Pancreas (tissue), 10 donors: ENCODE results near the gene ITGB2. TPM values are rescaled to one million over a fixed set of nuclear protein-coding genes. Genes with fewer than 3 reads are reported as not detected.

ENCODE experiments used
- ATAC-seq, 4 donors: fragments of 200-7000 bp; cut with Tn5 transposase; one replicate each; pipeline versions ENCODE4 v1.8.0 to v1.9.1; 2020; ENCODE audit warnings: mild to moderate bottlenecking in 4 of 4, moderate library complexity in 4 of 4
- DNase-seq, 6 donors: peaks; one replicate each; pipeline ENCODE4 v3.0.0-alpha.2; 2020
- FAIRE-seq: peaks from 2 replicates; lab custom pipeline; 2012; peaks lifted over from hg19 to GRCh38; lab: Jason Lieb, UNC
- H3K27ac ChIP-seq, 4 donors: fragments of 200-600 bp; sonication (generic); 1 replicate in 3 of 4; 2 replicates in 1 of 4; pipeline versions ENCODE4 v1.5.0 to v1.8.0; 2020
- H3K27me3 ChIP-seq, 4 donors: fragments of 200-600 bp; one replicate each; pipeline ENCODE4 v1.8.0; 2021
- H3K36me3 ChIP-seq, 3 donors: fragments of 200-600 bp; sonication (generic) in 1 of 3; one replicate each; pipeline versions ENCODE4 v1.5.0 to v1.8.0; 2020 to 2021
- H3K4me1 ChIP-seq, 3 donors: fragments of 200-600 bp; one replicate each; pipeline ENCODE4 v1.8.0; 2021
- H3K4me3 ChIP-seq, 4 donors: fragments of 200-600 bp; sonication (generic) in 2 of 4; one replicate each; pipeline versions ENCODE4 v1.5.0 to v1.8.0; 2020 to 2021
- H3K9me3 ChIP-seq, 4 donors: fragments of 200-600 bp; one replicate each; pipeline ENCODE4 v1.8.0; 2021
- CTCF ChIP-seq, 4 donors: fragments of 200-600 bp; sonication (generic) in 3 of 4; IDR thresholded peaks; one replicate each; pipeline versions ENCODE4 v1.5.0 to v1.8.0; 2021; ENCODE audit warnings: antibody characterized with exemption in 4 of 4
- WGBS, 2 donors: extraction: QIAGEN DNeasy Blood & Tissue Kit; methylation state at CpG; one replicate each; pipeline ENCODE4 v1.1.7; 2013; 5-methylcytosine and 5-hydroxymethylcytosine counted together
- intact Hi-C, 3 donors: fragments of 100-400 bp; cut with DNase I; formaldehyde crosslinking; loops; one replicate each; pipeline versions ENCODE4 v1.11.1 to v1.14.2; 2022
- polyA plus RNA-seq, 2 donors: library from polyadenylated mRNA; stranded (reverse); fragments of 200-250 nt; gene quantifications; one replicate each; pipeline ENCODE4 v1.2.3, GENCODE V29; 2013
- total RNA-seq, 6 donors: library from RNA; stranded (reverse); fragmentation: NEBNext Ultra II Directional in 4 of 6; extraction: Animal tissue kit (Norgen Biotek cat#: 25700) in 4 of 6; gene quantifications; one replicate each; pipeline versions ENCODE4 v1.2.1 to v1.2.4, GENCODE V29; 2021 to 2023
- donor health status: healthy with polysubstance abuse.
- donor health status: DM: no; HTN: no; CAD: no; lungs with moderate emphysema.
- donor health status: DM: no; HTN: no; CAD: no.
- donor health status: control.
- donor health status: control.
- donor health status: Bipolar disorder and iron deficiency.
- donor health status: DM: yes; HTN: yes; CAD: no.
- donor health status: DM: no; HTN: no; CAD: no.
- donor health status: DM: no; HTN: no; CAD: no.
- donor health status: DM: yes; HTN: yes; CAD: no.

Gene ITGB2
- total and polyA plus RNA-seq, 8 donors, result 1.1 to 88.0 (median 11.6) TPM

GRCh38 chr21:44951186-44951915 is 30.7 kb upstream of the ITGB2 start:
- H3K4me1 ChIP-seq, result no peaks in the 10 kb centered on the region
- H3K27me3 ChIP-seq, result no peaks in the 10 kb centered on the region
- H3K9me3 ChIP-seq, result no peaks in the 10 kb centered on the region
- FAIRE-seq, result no peak
- no peak for TF ChIP-seq CTCF (IDR thresholded peaks at IDR 0.05)
- WGBS, 2 donors, result 92 to 94% methylated on average over 31 of the region's 31 CpGs
- no peak overlapping the region for H3K27ac ChIP-seq
- peak in 2 of 6 donors; percentile 10 to 55 for DNase-seq
- intact Hi-C loops, result loop anchor here in 1 of 3 donors (5.0 kb wide), 1 partner anchor 176 kb away; no protein-coding TSS in a partner anchor
- no peaks in the 10 kb centered on the region for H3K36me3 ChIP-seq
- H3K4me3 ChIP-seq, result no peak overlapping the region
- ATAC-seq, result no peak

GRCh38 chr21:44950351-44950750 is 29.7 kb upstream of the ITGB2 start:
- Histone ChIP-seq H3K4me1 (no peaks in the 10 kb centered on the region), H3K36me3 (no peaks in the 10 kb centered on the region), H3K27me3 (no peaks in the 10 kb centered on the region), H3K4me3 (no peak overlapping the region), H3K27ac (no peak overlapping the region), H3K9me3 (no peaks in the 10 kb centered on the region)
- no peak for TF ChIP-seq CTCF (IDR thresholded peaks at IDR 0.05)
- intact Hi-C loops, result loop anchor here in 1 of 3 donors (5.0 kb wide), 1 partner anchor 177 kb away; no protein-coding TSS in a partner anchor
- DNase-seq (peak in 2 of 6 donors; percentile 18 to 59), FAIRE-seq (no peak), ATAC-seq (no peak)
- WGBS, 2 donors, result 83 to 89% methylated on average over 18 of the region's 18 CpGs

- WGBS, 2 donors, result 4% methylated on average over 10 of the region's 10 CpGs
- no peaks in the 10 kb centered on the region for H3K9me3 ChIP-seq
- FAIRE-seq, result no peak
- ATAC-seq, result peak; percentile 86 to 96 (median 91)
- H3K4me1 ChIP-seq, result no peaks in the 10 kb centered on the region
- H3K27ac ChIP-seq, result no peak overlapping the region
- H3K36me3 ChIP-seq, result no peaks in the 10 kb centered on the region
- no peak overlapping the region for H3K4me3 ChIP-seq
- no peaks in the 10 kb centered on the region for H3K27me3 ChIP-seq
- DNase-seq, result peak; percentile 72 to 98 (median 86)
- intact Hi-C loops, result loop anchor here (5.0 to 10.0 kb wide), 3 partner anchors 178 to 188 kb away; no protein-coding TSS in a partner anchor
- TF ChIP-seq CTCF (IDR thresholded peaks at IDR 0.05), result peak; percentile 84 to 94 (median 90)
Measured at GRCh38 chr21:44949779-44950198, 29.1 kb upstream of the ITGB2 start.

- WGBS, 2 donors, result 67 to 78% methylated on average over 28 to 30 of the region's 30 CpGs
- Histone ChIP-seq H3K4me3 (no peak overlapping the region), H3K27me3 (no peaks in the 10 kb centered on the region), H3K9me3 (no peaks in the 10 kb centered on the region), H3K27ac (no peak overlapping the region), H3K36me3 (peaks cover 0 to 4% (median 0%) of the 10 kb centered on the region in 3 donors), H3K4me1 (no peaks in the 10 kb centered on the region)
- DNase-seq, result peak in 2 of 6 donors; percentile 30 to 82
- no peak for FAIRE-seq
- ATAC-seq, result peak; percentile 24 to 39 (median 30)
- intact Hi-C loops, result loop anchor here (5.0 to 10.0 kb wide), 3 partner anchors 178 to 188 kb away; no protein-coding TSS in a partner anchor
- no peak for TF ChIP-seq CTCF (IDR thresholded peaks at IDR 0.05)
Measured at GRCh38 chr21:44949161-44949778, 28.6 kb upstream of the ITGB2 start.
